H1 (cell line): Measurements from ENCODE around the gene TRPC1. TPM values are rescaled to one million over a fixed set of nuclear protein-coding genes. Genes with fewer than 3 reads are reported as not detected.

Source experiments
- CTCF ChIA-PET: fragments of 300-600 bp; sonication (Branson Sonifier 250); formaldehyde crosslinking; loops from one replicate; lab custom pipeline; 2021; ENCODE audit not compliant: partially characterized antibody; lab: Charles Lee
- POLR2A ChIA-PET: fragments of 300-600 bp; sonication (Branson Sonifier 250); formaldehyde crosslinking; loops from one replicate; lab custom pipeline; 2021; ENCODE audit warnings: inconsistent platforms; ENCODE audit not compliant: partially characterized antibody; lab: Charles Lee
- DNase-seq, 2 experiments: peaks; one replicate each; pipeline versions ENCODE4 v3.0.0 to v3.0.0-alpha.2; 2010 to 2022; ENCODE audit warnings: low spot score in 2 of 2, low read depth in 1 of 2, mixed read lengths in 1 of 2
- FAIRE-seq: peaks from 2 replicates; lab custom pipeline; 2011; peaks lifted over from hg19 to GRCh38; lab: Jason Lieb, UNC
- H2AFZ ChIP-seq: 2 replicates; pipeline ENCODE4 v1.8.1; 2012; ENCODE audit warnings: low read length, inconsistent platforms
- H2AK5ac ChIP-seq: 2 replicates; pipeline ENCODE4 v1.6.1; 2013; ENCODE audit warnings: low read depth, low read length
- H2BK120ac ChIP-seq: replicated peaks from 2 replicates; pipeline ENCODE3; 2013; ENCODE audit warnings: low read depth, low read length, inconsistent platforms
- H2BK12ac ChIP-seq: 2 replicates; pipeline ENCODE4 v1.6.1; 2013; ENCODE audit warnings: low read depth, low read length
- H2BK15ac ChIP-seq: 2 replicates; pipeline ENCODE4 v1.6.1; 2013; ENCODE audit warnings: low read length
- H2BK20ac ChIP-seq: 2 replicates; pipeline ENCODE4 v1.6.1; 2013; ENCODE audit warnings: low read length
- H2BK5ac ChIP-seq: 2 replicates; pipeline ENCODE4 v1.6.1; 2013; ENCODE audit warnings: low read depth, low read length
- H3K14ac ChIP-seq: 2 replicates; pipeline ENCODE4 v1.6.1; 2013; ENCODE audit warnings: inconsistent platforms; ENCODE audit not compliant: insufficient read length
- H3K18ac ChIP-seq: 2 replicates; pipeline ENCODE4 v1.6.1; 2013; ENCODE audit warnings: low read length; ENCODE audit errors: extremely low read depth
- H3K23ac ChIP-seq: 2 replicates; pipeline ENCODE4 v1.6.1; 2013; ENCODE audit warnings: inconsistent platforms; ENCODE audit not compliant: insufficient read length
- H3K23me2 ChIP-seq: 2 replicates; pipeline ENCODE4 v1.6.1; 2013; ENCODE audit warnings: low read depth, low read length
- H3K27ac ChIP-seq: 2 replicates; pipeline ENCODE4 v1.6.1; 2011; ENCODE audit warnings: low read depth, low read length, inconsistent platforms
- H3K27me3 ChIP-seq, 4 experiments: replicated peaks in 1 of 4; 1 replicate in 1 of 4; 2 replicates in 3 of 4; pipeline versions ENCODE4 v1.6.1 to v1.8.1; 2011 to 2013; ENCODE audit warnings: low read length in 3 of 4, mild to moderate bottlenecking in 3 of 4, inconsistent platforms in 2 of 4, mixed read lengths in 2 of 4, moderate library complexity in 1 of 4; ENCODE audit not compliant: control insufficient read depth in 3 of 4, insufficient read depth in 3 of 4; ENCODE audit errors: extremely low read depth in 1 of 4
- H3K36me3 ChIP-seq, 4 experiments: 2 replicates each; pipeline versions ENCODE4 v1.6.1 to v1.8.1; 2011 to 2013; ENCODE audit warnings: mild to moderate bottlenecking in 4 of 4, low read length in 3 of 4, moderate library complexity in 2 of 4, control low read depth in 1 of 4, inconsistent platforms in 1 of 4; ENCODE audit not compliant: insufficient read depth in 4 of 4, control insufficient read depth in 2 of 4
- H3K4ac ChIP-seq: replicated peaks from 2 replicates; pipeline ENCODE3; 2013; ENCODE audit warnings: low read length, low read depth, mixed read lengths, inconsistent platforms; ENCODE audit not compliant: insufficient read length
- H3K4me1 ChIP-seq, 4 experiments: replicated peaks in 1 of 4; 1 replicate in 1 of 4; 2 replicates in 3 of 4; pipeline versions ENCODE4 v1.6.1 to v1.8.1; 2011 to 2013; ENCODE audit warnings: low read length in 3 of 4, inconsistent platforms in 2 of 4, mixed read lengths in 1 of 4; ENCODE audit not compliant: insufficient read depth in 4 of 4, control insufficient read depth in 3 of 4
- H3K4me2 ChIP-seq, 2 experiments: 2 replicates each; pipeline versions ENCODE4 v1.6.1 to v1.8.1; 2011 to 2013; ENCODE audit warnings: low read depth in 2 of 2, low read length in 2 of 2, control low read depth in 1 of 2, inconsistent platforms in 1 of 2, mild to moderate bottlenecking in 1 of 2; ENCODE audit not compliant: insufficient read depth in 1 of 2
- H3K4me3 ChIP-seq, 4 experiments: fragments of 200-600, 300-600 bp in 1 of 4; sonication (generic), shearing (Covaris generic), sonication (Bioruptor Twin) in 1 of 4; 2 replicates each; pipeline versions ENCODE4 v1.5.1 to v1.8.1; 2011 to 2016; ENCODE audit warnings: low read length in 4 of 4, low read depth in 3 of 4, control low read depth in 2 of 4, inconsistent platforms in 2 of 4, mild to moderate bottlenecking in 2 of 4, mixed read lengths in 1 of 4, moderate library complexity in 1 of 4; ENCODE audit not compliant: insufficient read depth in 2 of 4; ENCODE audit errors: extremely low read depth in 1 of 4
- H3K56ac ChIP-seq: replicated peaks from 2 replicates; pipeline ENCODE3; 2013; ENCODE audit warnings: low read depth, mild to moderate bottlenecking, mixed read lengths, low read length, inconsistent platforms; ENCODE audit not compliant: insufficient read length
- H3K79me1 ChIP-seq: 2 replicates; pipeline ENCODE4 v1.6.1; 2013; ENCODE audit warnings: low read depth, low read length, control low read depth
- H3K79me2 ChIP-seq, 2 experiments: 2 replicates each; pipeline versions ENCODE4 v1.6.1 to v1.8.1; 2012 to 2013; ENCODE audit warnings: low read length in 2 of 2, mild to moderate bottlenecking in 2 of 2, inconsistent platforms in 1 of 2; ENCODE audit not compliant: insufficient read depth in 2 of 2, control insufficient read depth in 1 of 2
- H3K9ac ChIP-seq, 4 experiments: replicated peaks in 1 of 4; 1 replicate in 1 of 4; 2 replicates in 3 of 4; pipeline versions ENCODE4 v1.6.1 to v1.8.1; 2011 to 2013; ENCODE audit warnings: low read depth in 3 of 4, low read length in 3 of 4, control low read depth in 2 of 4, mild to moderate bottlenecking in 2 of 4, moderate library complexity in 2 of 4, inconsistent platforms in 1 of 4; ENCODE audit errors: extremely low read depth in 1 of 4
- H3K9me3 ChIP-seq, 2 experiments: 2 replicates each; pipeline versions ENCODE4 v1.6.1 to v1.8.1; 2012 to 2013; ENCODE audit warnings: mild to moderate bottlenecking in 2 of 2, moderate library complexity in 2 of 2, control low read depth in 1 of 2, inconsistent platforms in 1 of 2, low read depth in 1 of 2, low read length in 1 of 2, mixed read lengths in 1 of 2; ENCODE audit not compliant: insufficient read depth in 2 of 2
- H4K20me1 ChIP-seq, 2 experiments: replicated peaks in 1 of 2; 2 replicates each; pipeline versions ENCODE3 to v1.8.1; 2011 to 2013; ENCODE audit warnings: inconsistent platforms in 2 of 2, low read length in 2 of 2, mild to moderate bottlenecking in 1 of 2; ENCODE audit not compliant: insufficient read depth in 2 of 2, control insufficient read depth in 1 of 2
- H4K5ac ChIP-seq: 2 replicates; pipeline ENCODE4 v1.6.1; 2013; ENCODE audit warnings: low read length, low read depth, mixed read lengths, inconsistent platforms; ENCODE audit not compliant: insufficient read length
- H4K8ac ChIP-seq: 2 replicates; pipeline ENCODE4 v1.8.0; 2013; ENCODE audit warnings: mild to moderate bottlenecking, moderate library complexity, low read length, inconsistent platforms; ENCODE audit not compliant: insufficient read depth; ENCODE audit errors: extremely low read depth
- H4K91ac ChIP-seq: replicated peaks from 2 replicates; pipeline ENCODE3; 2013; ENCODE audit warnings: low read length, mixed read lengths, inconsistent platforms; ENCODE audit not compliant: insufficient read length
- BACH1 ChIP-seq: IDR thresholded peaks from 2 replicates; pipeline ENCODE4 v1.6.1; 2012; ENCODE audit warnings: low read length, improper control_type of control experiment
- CTBP2 ChIP-seq: IDR thresholded peaks from 2 replicates; pipeline ENCODE4 v1.7.0; 2011; ENCODE audit warnings: borderline replicate concordance, mild to moderate bottlenecking, moderate library complexity, mixed read lengths, low read length; ENCODE audit not compliant: insufficient read depth, insufficient read length
- GTF2F1 ChIP-seq: IDR thresholded peaks from 2 replicates; pipeline ENCODE4 v1.6.1; 2012; ENCODE audit warnings: low read depth, low read length, improper control_type of control experiment, borderline replicate concordance
- MAFK ChIP-seq: IDR thresholded peaks from 2 replicates; pipeline ENCODE4 v1.6.1; 2012; ENCODE audit warnings: low read depth, mild to moderate bottlenecking, improper control_type of control experiment, low read length
- RNF2 ChIP-seq: fragments of 200-900, 300-1000 bp; sonication (generic); IDR thresholded peaks from 2 replicates; pipeline ENCODE4 v1.7.1; 2016; ENCODE audit warnings: borderline replicate concordance, low read depth, mild to moderate bottlenecking, antibody characterized with exemption, low read length; ENCODE audit not compliant: poor library complexity, severe bottlenecking; ENCODE audit errors: missing control alignments
- SP4 ChIP-seq: IDR thresholded peaks from 2 replicates; pipeline ENCODE4 v1.6.1; 2012; ENCODE audit warnings: low read length, inconsistent platforms
- WGBS, 2 experiments: shearing (Covaris generic) in 1 of 2; methylation state at CpG; one replicate each; pipeline versions ENCODE4 v1.1.6 to v1.1.7; 2013 to 2015; ENCODE audit warnings: low lambda C conversion rate in 2 of 2, mixed read lengths in 2 of 2, inconsistent platforms in 1 of 2, low coverage in 1 of 2, missing lambda C conversion rate in 1 of 2; ENCODE audit not compliant: insufficient replicate concordance in 2 of 2, insufficient coverage in 1 of 2, insufficient read length in 1 of 2; ENCODE audit errors: extremely low coverage in 1 of 2, missing lambda C conversion rate in 1 of 2; 5-methylcytosine and 5-hydroxymethylcytosine counted together
- polyA plus RNA-seq, 7 experiments: library from polyadenylated mRNA; depleted of rRNA in 3 of 7; stranded (reverse) in 5 of 7; unstranded in 2 of 7; fragments of >200 nt in 5 of 7; fragments of 200-250 nt in 2 of 7; gene quantifications; 1 replicate in 5 of 7; 2 replicates in 1 of 7; 4 replicates in 1 of 7; pipeline versions ENCODE4 v1.2.1 to v1.2.3, GENCODE V29; 2011 to 2013; ENCODE audit warnings: missing spikeins in 2 of 7, mixed read lengths in 2 of 7
- total RNA-seq: library from RNA; stranded (reverse); fragmentation: NEBNext Ultra II Directional; extraction: Animal tissue kit (Norgen Biotek cat#: 25700); gene quantifications from 2 replicates; pipeline ENCODE4 v1.2.1, GENCODE V29; 2021
- TF ChIP-seq, protein P1 (sequence below), 3 experiments: IDR thresholded peaks; 1 replicate in 2 of 3; 2 replicates in 1 of 3; pipeline versions ENCODE4 v1.5.1 to v1.6.1; 2011; ENCODE audit warnings: low read length in 3 of 3, mild to moderate bottlenecking in 3 of 3, inconsistent platforms in 2 of 3, low read depth in 1 of 3, moderate library complexity in 1 of 3; ENCODE audit not compliant: insufficient read depth in 1 of 3; ENCODE audit errors: control extremely low read depth in 1 of 3
- TF ChIP-seq, protein P2 (sequence below): IDR thresholded peaks from 2 replicates; pipeline ENCODE4 v1.6.1; 2012; ENCODE audit warnings: inconsistent platforms

The TRPC1 gene
- total and polyA plus RNA-seq, 2 of the 8 experiments (the other 6 are each of a cell fraction or from before 2014, with no cell fraction given), result 22.6 to 23.1 TPM

DNA sequence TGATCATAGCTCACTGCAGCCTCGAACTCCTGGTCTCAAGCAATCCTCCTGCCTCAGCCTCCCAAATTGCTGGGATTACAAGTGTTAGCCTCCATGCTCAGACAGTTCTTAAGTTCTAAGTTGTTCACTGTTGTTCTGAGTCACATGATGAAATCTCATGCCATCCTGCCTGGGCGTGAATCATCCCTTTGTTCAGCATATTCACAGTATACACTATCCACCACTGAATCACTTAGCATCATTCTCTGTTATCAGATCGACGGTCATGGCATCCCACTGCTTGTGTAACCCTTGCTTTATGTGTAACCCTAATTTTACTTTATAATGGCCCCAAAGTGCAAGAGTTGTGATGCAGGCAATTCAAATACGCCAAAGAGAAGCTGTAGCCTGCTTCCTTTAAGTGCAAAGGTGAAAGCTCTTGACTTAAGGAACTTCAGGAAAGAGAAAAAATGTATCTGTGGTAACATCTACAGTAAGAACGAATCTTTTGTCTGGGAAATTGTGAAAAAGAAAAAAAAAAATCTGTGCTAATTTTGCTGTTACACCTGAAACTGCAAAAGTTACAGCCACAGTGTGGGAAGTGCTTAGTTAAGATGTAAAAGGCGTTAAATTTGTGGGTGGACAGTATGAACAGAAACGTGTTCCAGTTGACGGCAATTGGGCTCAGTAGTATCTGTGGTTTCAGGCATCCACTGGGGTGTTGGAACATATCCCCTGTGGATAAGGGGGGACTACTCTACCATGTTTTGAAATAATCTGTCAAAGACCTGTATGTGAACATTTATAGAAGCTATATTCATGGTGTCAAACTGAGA lies 84.5 kb downstream of the TRPC1 start:
- no peak overlapping the region for H2AK5ac ChIP-seq
- H2BK20ac ChIP-seq, result no peak overlapping the region
- 93% methylated on average over 9 of the region's 9 CpGs; no CpG with 5 or more reads in 1 of the 2 experiments for WGBS, 2 experiments
- ChIA-PET POLR2A (interaction anchor here (1.2 to 1.7 kb wide), 3 partner anchors 8 to 98 kb away, joined by 3 to 4 read pairs (median 3); no protein-coding TSS in a partner anchor), CTCF (interaction anchor here (1.0 to 2.9 kb wide), 4 partner anchors 8 to 26 kb away, joined by 3 to 21 read pairs (median 4); no protein-coding TSS in a partner anchor)
- no peaks in the 10 kb centered on the region for H3K79me1 ChIP-seq
- no peak overlapping the region for H3K18ac ChIP-seq
- FAIRE-seq (no peak), DNase-seq (no peak)
- H3K4ac ChIP-seq, result no peak overlapping the region
- no peaks in the 10 kb centered on the region for H3K79me2 ChIP-seq
- no peak overlapping the region for H2BK5ac ChIP-seq
- no peaks in the 10 kb centered on the region for H4K20me1 ChIP-seq
- no peak overlapping the region for H3K56ac ChIP-seq
- H3K27ac ChIP-seq, result no peak overlapping the region
- no peaks in the 10 kb centered on the region; the same call in 1 of the 2 replicates for H3K23me2 ChIP-seq
- H4K5ac ChIP-seq, result no peak overlapping the region
- no peak overlapping the region for H4K91ac ChIP-seq
- H2BK12ac ChIP-seq, result no peak overlapping the region
- no peak overlapping the region for H3K14ac ChIP-seq
- no peaks in the 10 kb centered on the region for H3K9me3 ChIP-seq
- H3K4me1 ChIP-seq, result no peaks in the 10 kb centered on the region
- no peak overlapping the region for H4K8ac ChIP-seq
- H3K36me3 ChIP-seq, result peaks cover 0 to 5% (median 2%) of the 10 kb centered on the region in 4 experiments; a peak in 2 of 8 replicates
- no peak overlapping the region for H3K9ac ChIP-seq
- no peak overlapping the region for H3K4me3 ChIP-seq
- H3K4me2 ChIP-seq, result no peak overlapping the region
- H2BK15ac ChIP-seq, result no peak overlapping the region
- no peak overlapping the region for H2BK120ac ChIP-seq
- H2AFZ ChIP-seq, result no peak overlapping the region
- no peak overlapping the region for H3K23ac ChIP-seq
- H3K27me3 ChIP-seq, result no peaks in the 10 kb centered on the region
- TF ChIP-seq RNF2 (no peak), MAFK (no peak), SP4 (no peak), GTF2F1 (no peak), CTBP2 (no peak), BACH1 (no peak)
- TF ChIP-seq, protein P1, sequence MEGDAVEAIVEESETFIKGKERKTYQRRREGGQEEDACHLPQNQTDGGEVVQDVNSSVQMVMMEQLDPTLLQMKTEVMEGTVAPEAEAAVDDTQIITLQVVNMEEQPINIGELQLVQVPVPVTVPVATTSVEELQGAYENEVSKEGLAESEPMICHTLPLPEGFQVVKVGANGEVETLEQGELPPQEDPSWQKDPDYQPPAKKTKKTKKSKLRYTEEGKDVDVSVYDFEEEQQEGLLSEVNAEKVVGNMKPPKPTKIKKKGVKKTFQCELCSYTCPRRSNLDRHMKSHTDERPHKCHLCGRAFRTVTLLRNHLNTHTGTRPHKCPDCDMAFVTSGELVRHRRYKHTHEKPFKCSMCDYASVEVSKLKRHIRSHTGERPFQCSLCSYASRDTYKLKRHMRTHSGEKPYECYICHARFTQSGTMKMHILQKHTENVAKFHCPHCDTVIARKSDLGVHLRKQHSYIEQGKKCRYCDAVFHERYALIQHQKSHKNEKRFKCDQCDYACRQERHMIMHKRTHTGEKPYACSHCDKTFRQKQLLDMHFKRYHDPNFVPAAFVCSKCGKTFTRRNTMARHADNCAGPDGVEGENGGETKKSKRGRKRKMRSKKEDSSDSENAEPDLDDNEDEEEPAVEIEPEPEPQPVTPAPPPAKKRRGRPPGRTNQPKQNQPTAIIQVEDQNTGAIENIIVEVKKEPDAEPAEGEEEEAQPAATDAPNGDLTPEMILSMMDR (IDR thresholded peaks at IDR 0.05; ENCODE audit: control extremely low read depth in 1 of 3, insufficient read depth in 1 of 3, low read depth in 1 of 3, low read length in 3 of 3), result no peak
- TF ChIP-seq, protein P2, sequence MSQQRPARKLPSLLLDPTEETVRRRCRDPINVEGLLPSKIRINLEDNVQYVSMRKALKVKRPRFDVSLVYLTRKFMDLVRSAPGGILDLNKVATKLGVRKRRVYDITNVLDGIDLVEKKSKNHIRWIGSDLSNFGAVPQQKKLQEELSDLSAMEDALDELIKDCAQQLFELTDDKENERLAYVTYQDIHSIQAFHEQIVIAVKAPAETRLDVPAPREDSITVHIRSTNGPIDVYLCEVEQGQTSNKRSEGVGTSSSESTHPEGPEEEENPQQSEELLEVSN, result no peak
